ENCODE measurements around the gene CTDNEP1.

Gene CTDNEP1

DNA sequence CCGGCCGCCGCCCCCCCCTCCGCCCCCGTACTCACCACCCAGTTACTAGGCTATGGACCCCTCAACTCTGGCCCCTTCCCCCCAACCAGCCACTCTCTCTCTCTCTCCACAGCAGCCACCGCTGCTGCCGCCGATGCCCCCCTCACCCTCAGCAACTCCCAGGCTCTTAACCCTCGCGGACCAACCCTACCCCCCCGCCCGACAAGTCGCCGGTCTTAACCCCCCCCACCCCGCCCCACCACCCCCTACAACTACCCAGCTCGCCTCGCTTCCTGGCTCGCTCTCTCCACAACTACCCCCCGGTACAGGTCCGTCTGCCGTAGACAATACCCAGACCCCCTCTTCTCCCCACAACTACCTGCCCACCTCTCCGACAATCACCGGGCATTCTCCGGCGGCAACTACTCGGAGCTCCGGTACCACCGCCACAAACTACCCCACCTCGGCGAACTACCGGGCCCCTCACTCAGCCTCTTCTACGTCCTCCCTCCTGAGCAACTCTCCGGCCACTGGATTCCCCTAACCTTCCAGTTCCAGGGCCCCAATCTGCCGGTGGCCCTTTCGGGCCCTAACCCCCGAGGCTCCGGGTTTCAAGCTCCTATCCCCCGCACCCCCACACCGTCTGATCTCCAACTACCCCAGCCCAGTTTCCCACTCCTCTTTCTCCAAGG lies 13.0 kb downstream of the CTDNEP1 start:
- TF ChIP-seq, protein P1, sequence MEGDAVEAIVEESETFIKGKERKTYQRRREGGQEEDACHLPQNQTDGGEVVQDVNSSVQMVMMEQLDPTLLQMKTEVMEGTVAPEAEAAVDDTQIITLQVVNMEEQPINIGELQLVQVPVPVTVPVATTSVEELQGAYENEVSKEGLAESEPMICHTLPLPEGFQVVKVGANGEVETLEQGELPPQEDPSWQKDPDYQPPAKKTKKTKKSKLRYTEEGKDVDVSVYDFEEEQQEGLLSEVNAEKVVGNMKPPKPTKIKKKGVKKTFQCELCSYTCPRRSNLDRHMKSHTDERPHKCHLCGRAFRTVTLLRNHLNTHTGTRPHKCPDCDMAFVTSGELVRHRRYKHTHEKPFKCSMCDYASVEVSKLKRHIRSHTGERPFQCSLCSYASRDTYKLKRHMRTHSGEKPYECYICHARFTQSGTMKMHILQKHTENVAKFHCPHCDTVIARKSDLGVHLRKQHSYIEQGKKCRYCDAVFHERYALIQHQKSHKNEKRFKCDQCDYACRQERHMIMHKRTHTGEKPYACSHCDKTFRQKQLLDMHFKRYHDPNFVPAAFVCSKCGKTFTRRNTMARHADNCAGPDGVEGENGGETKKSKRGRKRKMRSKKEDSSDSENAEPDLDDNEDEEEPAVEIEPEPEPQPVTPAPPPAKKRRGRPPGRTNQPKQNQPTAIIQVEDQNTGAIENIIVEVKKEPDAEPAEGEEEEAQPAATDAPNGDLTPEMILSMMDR (conservative IDR thresholded peaks at IDR 0.05; ENCODE audit: low read depth, low read length), result no peak
- peak overlapping the region; percentile 89 for H3K4me3 ChIP-seq (ENCODE audit: low read depth, low read length)
- peak; percentile 43 for DNase-seq (ENCODE audit: low read depth)

DNA sequence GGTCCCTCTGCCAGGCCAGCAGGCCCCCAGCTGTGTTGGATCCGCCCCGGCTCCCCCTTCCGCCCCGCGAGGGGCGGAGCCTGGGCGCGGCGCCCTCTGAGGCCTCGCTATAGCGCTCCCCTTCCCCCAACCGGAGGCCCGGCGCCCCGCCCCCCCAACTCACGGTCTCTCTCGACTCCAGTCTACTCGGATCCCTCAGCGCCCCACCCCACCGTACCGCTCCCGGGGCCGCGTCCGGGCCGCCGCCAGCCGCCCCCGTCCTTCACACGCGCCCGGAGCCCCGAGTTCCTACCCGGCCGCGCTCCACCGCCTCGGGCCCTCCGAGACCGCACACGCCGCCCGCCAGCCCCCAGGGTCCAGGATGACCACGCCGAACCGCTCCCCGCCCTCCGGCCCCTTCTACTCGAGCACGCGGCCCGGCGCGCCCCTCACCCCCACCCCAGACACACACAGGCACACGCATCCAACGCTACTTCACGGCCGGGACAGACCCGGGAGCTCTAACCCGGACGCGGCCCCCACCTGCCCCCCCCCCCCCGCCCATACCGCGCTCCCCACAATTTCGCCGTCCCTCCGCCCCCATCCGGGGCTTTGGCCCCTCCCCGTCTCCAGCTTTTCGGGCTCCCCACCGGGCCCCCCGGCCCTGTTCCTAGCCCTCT lies 13.6 kb downstream of the CTDNEP1 start:
- peak; percentile 75 for DNase-seq (ENCODE audit: low read depth)
- TF ChIP-seq, protein P1 (conservative IDR thresholded peaks at IDR 0.05; ENCODE audit: low read depth, low read length), result no peak
- peak overlapping the region; percentile 89 for H3K4me3 ChIP-seq (ENCODE audit: low read depth, low read length)

DNA sequence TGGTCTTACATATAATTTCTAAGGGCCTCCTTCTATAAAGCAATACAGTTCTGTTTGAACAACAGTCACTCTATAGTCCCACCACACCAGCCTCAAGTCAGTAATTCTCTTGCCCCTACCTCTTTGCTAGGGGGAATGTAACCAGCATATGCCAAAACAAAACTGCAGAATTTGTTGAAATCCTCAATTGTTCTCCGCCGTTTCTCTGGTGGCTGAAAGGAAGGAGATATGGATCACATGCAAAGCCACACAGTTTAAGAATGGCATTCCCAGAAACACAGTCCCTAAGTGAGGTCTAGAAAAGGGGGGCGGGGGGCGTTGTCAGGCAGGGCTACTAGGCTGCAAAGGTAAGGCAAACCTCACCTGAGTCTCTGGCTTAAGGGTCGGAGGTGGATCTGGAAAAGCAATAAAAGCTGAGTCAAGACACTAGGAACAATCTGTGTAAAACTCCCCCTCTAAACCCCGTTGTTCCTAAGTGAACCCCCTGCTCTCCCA lies 14.2 kb downstream of the CTDNEP1 start:
- H3K4me3 ChIP-seq (ENCODE audit: low read depth, low read length), result peak overlapping the region; percentile 89
- DNase-seq (ENCODE audit: low read depth), result no peak
- TF ChIP-seq, protein P1 (conservative IDR thresholded peaks at IDR 0.05; ENCODE audit: low read depth, low read length), result no peak

DNA sequence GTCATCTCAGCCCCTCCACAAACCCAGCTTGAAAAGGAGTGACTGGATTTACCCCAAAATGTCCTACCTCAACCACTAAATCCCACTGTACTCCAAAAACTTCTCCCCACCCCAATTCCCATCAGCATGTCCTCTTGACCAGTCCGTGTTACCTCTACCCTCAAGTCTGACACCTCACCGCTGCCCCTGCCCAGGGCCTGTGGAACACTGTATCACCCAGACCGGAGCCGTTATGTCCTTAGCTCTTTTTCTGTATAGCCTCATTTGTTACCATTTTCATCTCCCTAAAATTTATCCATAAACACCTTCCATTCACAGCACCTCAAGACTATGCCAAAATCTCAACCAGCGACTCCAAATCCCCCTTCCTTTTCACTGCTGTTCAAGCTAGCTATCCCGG lies 14.7 kb downstream of the CTDNEP1 start:
- TF ChIP-seq, protein P1 (conservative IDR thresholded peaks at IDR 0.05; ENCODE audit: low read depth, low read length), result no peak
- no peak for DNase-seq (ENCODE audit: low read depth)
- peak overlapping the region; percentile 89 for H3K4me3 ChIP-seq (ENCODE audit: low read depth, low read length)

DNA sequence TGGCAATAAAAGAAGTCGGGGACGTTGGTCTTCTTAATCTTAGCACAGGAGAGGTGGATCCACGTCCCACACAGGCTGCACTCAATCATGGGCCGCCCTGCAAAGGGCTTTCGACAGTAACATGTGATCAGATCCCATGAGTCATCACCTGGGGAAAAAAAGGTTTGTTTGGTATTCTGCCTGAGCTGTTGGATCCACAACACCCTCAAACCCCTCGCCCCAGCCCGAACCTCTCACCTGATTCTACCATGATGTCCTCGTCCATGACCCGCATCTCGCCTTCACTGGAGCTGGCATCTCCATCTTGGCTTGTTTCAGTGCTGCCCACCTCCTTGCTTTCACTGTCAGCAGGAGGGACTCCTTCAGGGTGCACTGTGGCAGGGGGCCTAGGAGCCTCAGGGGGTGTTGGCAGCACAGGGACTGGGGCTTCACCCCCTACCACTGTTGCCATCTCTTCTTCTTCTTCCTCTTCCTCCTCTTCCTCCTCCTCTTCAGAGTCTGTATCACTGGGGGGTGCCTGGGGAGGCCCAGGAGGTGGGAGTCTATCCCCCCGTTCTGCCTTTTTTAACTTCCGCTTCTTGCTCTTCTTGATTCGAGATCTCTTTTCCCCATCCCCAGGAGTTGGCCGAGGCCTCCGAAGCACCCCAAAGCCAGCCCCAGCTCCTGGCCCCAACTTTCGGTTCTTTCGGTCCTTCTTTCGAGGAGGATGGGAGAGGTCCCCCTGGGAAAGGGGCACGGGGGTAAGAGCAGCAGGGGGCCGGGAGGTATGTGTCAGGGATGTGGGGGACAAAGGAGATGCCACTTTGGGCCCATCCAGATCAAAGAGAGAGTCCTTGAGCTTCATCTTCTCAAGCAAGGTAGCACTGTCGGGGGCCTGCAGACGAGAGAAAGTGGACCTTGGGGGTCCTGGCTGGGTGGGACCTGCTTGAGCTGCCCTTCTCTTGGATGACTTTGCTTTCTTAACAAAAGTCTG lies 15.6 kb downstream of the CTDNEP1 start:
- TF ChIP-seq, protein P1 (conservative IDR thresholded peaks at IDR 0.05; ENCODE audit: low read depth, low read length), result no peak
- H3K4me3 ChIP-seq (ENCODE audit: low read depth, low read length), result no peak overlapping the region
- DNase-seq (ENCODE audit: low read depth), result peak; percentile 62

DNA sequence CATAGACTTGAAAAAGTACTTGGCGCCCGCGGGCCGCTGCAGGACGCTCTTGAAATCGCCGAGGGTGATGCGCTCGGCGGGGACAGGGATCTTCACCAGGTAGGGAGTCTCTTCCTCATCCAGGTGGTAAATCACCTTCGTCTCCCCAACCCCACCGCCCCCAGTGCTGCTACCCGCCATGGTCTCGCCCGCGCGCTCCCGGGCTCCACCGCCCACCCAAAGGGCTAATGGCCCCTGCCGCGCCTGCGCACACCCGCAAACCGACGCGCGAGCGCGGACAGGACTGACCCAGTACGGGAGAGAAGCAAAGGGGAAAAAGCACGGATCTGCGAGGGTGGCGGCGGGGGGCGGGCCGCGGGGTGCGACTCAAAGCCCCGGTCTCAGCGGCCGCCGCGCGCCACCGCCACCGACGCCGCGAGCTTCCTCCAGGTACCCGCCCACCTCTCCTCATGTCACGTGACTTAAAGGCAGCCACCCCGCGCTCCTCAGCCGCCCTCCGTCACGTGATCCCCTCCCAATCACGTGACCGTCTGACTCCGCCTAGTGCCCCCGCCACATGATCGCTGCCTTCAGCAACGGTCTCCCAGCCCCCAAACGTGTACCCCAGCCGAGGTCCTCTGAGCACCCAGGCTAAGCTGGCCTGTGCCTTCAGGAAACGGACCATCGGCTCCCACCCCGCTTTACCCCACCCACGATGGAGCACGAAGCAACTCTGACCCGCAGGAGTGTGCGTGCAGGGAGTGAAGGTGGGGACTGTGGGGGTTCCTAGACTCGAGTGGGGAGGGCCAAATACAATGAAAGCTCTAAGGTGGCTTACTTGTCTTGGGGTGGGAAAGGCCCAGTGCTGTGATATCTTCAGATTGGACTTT lies 17.2 kb downstream of the CTDNEP1 start, which contains the start of gene DVL2:
Gene DVL2, minus strand, starts transcription at position 435 of the 869 bp plus-strand sequence. Its CDS starts 255 bp downstream, at position 180.
- TF ChIP-seq, protein P1 (conservative IDR thresholded peaks at IDR 0.05; ENCODE audit: low read depth, low read length), result no peak
- DNase-seq (ENCODE audit: low read depth), result peak; percentile 97
- H3K4me3 ChIP-seq (ENCODE audit: low read depth, low read length), result peak within 1 kb of the TSS; percentile 78
